ENCODE results near the gene TLE7.

The TLE7 gene

GRCh38 chr16:71410146-71410545 lies 31.7 kb downstream of the TLE7 start:
- H3K4me3 ChIP-seq (ENCODE audit: low read depth in 1 of 2, low read length in 2 of 2): no peak overlapping the region
- no peaks in the 10 kb centered on the region for H3K4me1 ChIP-seq (ENCODE audit: insufficient read depth, low read length)
- H3K79me2 ChIP-seq (ENCODE audit: insufficient read depth, low read length): no peaks in the 10 kb centered on the region
- H3K36me3 ChIP-seq (ENCODE audit: insufficient read depth, low read length): no peaks in the 10 kb centered on the region
- peaks cover 18% of the 10 kb centered on the region for H3K27me3 ChIP-seq (ENCODE audit: insufficient read depth, low read length, poor library complexity)
- H4K20me1 ChIP-seq (ENCODE audit: insufficient read depth, low read length): peaks cover 3% of the 10 kb centered on the region; the same call in 1 of the 2 replicates
- no peak for DNase-seq
- ATAC-seq (ENCODE audit: insufficient read depth, low read depth): no peak
- TF ChIP-seq EZH2 (IDR thresholded peaks at IDR 0.05; ENCODE audit: borderline replicate concordance, low read depth, low read length, severe bottlenecking) (no peak), CTCF (IDR thresholded peaks at IDR 0.05; ENCODE audit: borderline replicate concordance, extremely low read depth, low read length, poor library complexity, severe bottlenecking) (no peak)
- no peaks in the 10 kb centered on the region for H3K9me3 ChIP-seq (ENCODE audit: insufficient read depth, low read length, severe bottlenecking)
- H3K4me2 ChIP-seq (ENCODE audit: insufficient read depth, low read length): no peak overlapping the region
- no peak overlapping the region for H3K9ac ChIP-seq (ENCODE audit: low read depth, low read length)
- no peak overlapping the region for H2AFZ ChIP-seq (ENCODE audit: low read depth, low read length)
- no peak overlapping the region for H3K27ac ChIP-seq (ENCODE audit: low read length)

GRCh38 chr16:71409011-71409775 lies 32.7 kb downstream of the TLE7 start:
- H3K4me2 ChIP-seq (ENCODE audit: insufficient read depth, low read length): no peak overlapping the region
- peaks cover 3% of the 10 kb centered on the region; the same call in 1 of the 2 replicates for H4K20me1 ChIP-seq (ENCODE audit: insufficient read depth, low read length)
- H3K27ac ChIP-seq (ENCODE audit: low read length): no peak overlapping the region
- ATAC-seq (ENCODE audit: insufficient read depth, low read depth) (no peak), DNase-seq (no peak)
- no peak overlapping the region for H3K9ac ChIP-seq (ENCODE audit: low read depth, low read length)
- H3K36me3 ChIP-seq (ENCODE audit: insufficient read depth, low read length): no peaks in the 10 kb centered on the region
- TF ChIP-seq CTCF (IDR thresholded peaks at IDR 0.05; ENCODE audit: borderline replicate concordance, extremely low read depth, low read length, poor library complexity, severe bottlenecking) (no peak), EZH2 (IDR thresholded peaks at IDR 0.05; ENCODE audit: borderline replicate concordance, low read depth, low read length, severe bottlenecking) (no peak)
- peaks cover 18% of the 10 kb centered on the region for H3K27me3 ChIP-seq (ENCODE audit: insufficient read depth, low read length, poor library complexity)
- no peak overlapping the region for H3K4me3 ChIP-seq (ENCODE audit: low read depth in 1 of 2, low read length in 2 of 2)
- H3K4me1 ChIP-seq (ENCODE audit: insufficient read depth, low read length): no peaks in the 10 kb centered on the region
- no peak overlapping the region for H2AFZ ChIP-seq (ENCODE audit: low read depth, low read length)
- no peaks in the 10 kb centered on the region for H3K9me3 ChIP-seq (ENCODE audit: insufficient read depth, low read length, severe bottlenecking)
- no peaks in the 10 kb centered on the region for H3K79me2 ChIP-seq (ENCODE audit: insufficient read depth, low read length)

DNA sequence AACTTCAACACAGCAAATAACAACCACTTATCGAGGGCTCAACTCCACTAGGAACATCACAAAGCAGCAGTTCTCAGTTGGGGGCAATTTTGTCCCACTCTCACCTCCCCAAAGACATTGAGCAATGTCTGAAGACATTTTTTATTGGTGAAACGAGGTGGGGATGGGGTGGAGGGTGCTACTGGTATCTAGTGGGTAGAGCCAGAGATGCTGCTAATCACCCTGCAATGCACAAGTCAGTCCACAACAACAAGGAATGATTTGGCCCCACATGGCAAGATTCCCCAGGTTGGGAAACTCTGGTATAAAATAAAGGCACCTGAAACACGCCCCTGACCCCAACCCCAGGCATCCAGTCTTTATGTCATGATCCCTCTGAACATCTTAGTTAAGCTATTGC lies 33.3 kb downstream of the TLE7 start:
- peaks cover 18% of the 10 kb centered on the region for H3K27me3 ChIP-seq (ENCODE audit: insufficient read depth, low read length, poor library complexity)
- H3K79me2 ChIP-seq (ENCODE audit: insufficient read depth, low read length): no peaks in the 10 kb centered on the region
- no peak for TF ChIP-seq CTCF (IDR thresholded peaks at IDR 0.05; ENCODE audit: borderline replicate concordance, extremely low read depth, low read length, poor library complexity, severe bottlenecking)
- no peak for TF ChIP-seq EZH2 (IDR thresholded peaks at IDR 0.05; ENCODE audit: borderline replicate concordance, low read depth, low read length, severe bottlenecking)
- H3K9ac ChIP-seq (ENCODE audit: low read depth, low read length): no peak overlapping the region
- H2AFZ ChIP-seq (ENCODE audit: low read depth, low read length): no peak overlapping the region
- no peak overlapping the region for H3K4me2 ChIP-seq (ENCODE audit: insufficient read depth, low read length)
- no peak overlapping the region for H3K27ac ChIP-seq (ENCODE audit: low read length)
- no peaks in the 10 kb centered on the region for H3K36me3 ChIP-seq (ENCODE audit: insufficient read depth, low read length)
- peaks cover 3% of the 10 kb centered on the region; the same call in 1 of the 2 replicates for H4K20me1 ChIP-seq (ENCODE audit: insufficient read depth, low read length)
- no peak for DNase-seq
- H3K9me3 ChIP-seq (ENCODE audit: insufficient read depth, low read length, severe bottlenecking): no peaks in the 10 kb centered on the region
- H3K4me1 ChIP-seq (ENCODE audit: insufficient read depth, low read length): no peaks in the 10 kb centered on the region
- ATAC-seq (ENCODE audit: insufficient read depth, low read depth): no peak
- H3K4me3 ChIP-seq (ENCODE audit: low read depth in 1 of 2, low read length in 2 of 2): no peak overlapping the region
